Parathyroid adenoma (tissue), 2 donors: ENCODE data around the gene GRID1.

ENCODE experiments used
- H2AFZ ChIP-seq: fragments of 300-600 bp; sonication (generic); one replicate; pipeline ENCODE4 v1.7.0; 2017; ENCODE audit warnings: antibody characterized with exemption, mild to moderate bottlenecking
- H3K27ac ChIP-seq: fragments of 300-600 bp; sonication (generic); one replicate; pipeline ENCODE4 v1.7.0; 2017
- H3K27me3 ChIP-seq: fragments of 300-600 bp; sonication (generic); one replicate; pipeline ENCODE4 v1.7.0; 2017; ENCODE audit warnings: low read length; ENCODE audit not compliant: control insufficient read depth, insufficient read depth
- H3K36me3 ChIP-seq: fragments of 300-600 bp; sonication (generic); one replicate; pipeline ENCODE4 v1.7.0; 2017; ENCODE audit warnings: low read length; ENCODE audit not compliant: control insufficient read depth, insufficient read depth
- H3K4me1 ChIP-seq: fragments of 300-600 bp; sonication (generic); one replicate; pipeline ENCODE4 v1.7.0; 2017; ENCODE audit warnings: control low read depth
- H3K4me2 ChIP-seq: fragments of 300-600 bp; sonication (generic); one replicate; pipeline ENCODE4 v1.7.0; 2017; ENCODE audit warnings: low read length
- H3K4me3 ChIP-seq: fragments of 300-600 bp; sonication (generic); one replicate; pipeline ENCODE4 v1.7.0; 2017; ENCODE audit warnings: low read depth, low read length
- H3K79me2 ChIP-seq: fragments of 300-600 bp; sonication (generic); one replicate; pipeline ENCODE4 v1.7.0; 2017; ENCODE audit warnings: control low read depth
- H3K9ac ChIP-seq: fragments of 300-600 bp; sonication (generic); one replicate; pipeline ENCODE4 v1.7.0; 2017; ENCODE audit warnings: mild to moderate bottlenecking
- H3K9me3 ChIP-seq: fragments of 300-600 bp; sonication (generic); one replicate; pipeline ENCODE4 v1.7.0; 2017; ENCODE audit warnings: low read length; ENCODE audit not compliant: control insufficient read depth
- CTCF ChIP-seq: fragments of 300-600 bp; sonication (generic); IDR thresholded peaks from one replicate; pipeline ENCODE4 v1.7.0; 2017; ENCODE audit warnings: antibody characterized with exemption, mild to moderate bottlenecking
- donor health status: primary hyperparathyroidism.

GRID1 gene

DNA sequence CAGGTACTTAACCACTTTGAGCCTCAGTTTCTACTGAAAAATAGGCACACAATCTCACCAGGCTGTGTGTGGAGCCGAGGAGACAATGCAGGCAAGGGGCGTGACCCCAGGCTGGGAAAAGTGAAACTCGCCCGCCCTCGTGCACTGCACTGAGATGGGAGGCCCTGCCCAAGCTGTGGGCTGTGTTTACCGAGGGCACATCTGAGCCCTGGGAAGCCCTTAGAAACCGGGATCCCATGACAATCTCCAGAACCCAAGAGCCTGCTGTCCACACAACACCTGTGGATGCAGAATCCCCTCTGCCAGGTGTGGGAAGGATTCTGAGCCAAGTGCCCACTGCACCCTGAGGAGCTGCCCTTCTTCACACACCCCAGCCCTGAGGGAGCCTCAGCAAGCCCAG is 198.3 kb downstream of the GRID1 start:
- Histone ChIP-seq H3K27ac (no peak overlapping the region), H3K9ac (no peak overlapping the region), H3K4me2 (no peak overlapping the region), H3K79me2 (no peaks in the 10 kb centered on the region), H3K4me3 (no peak overlapping the region), H3K27me3 (no peaks in the 10 kb centered on the region), H2AFZ (no peak overlapping the region), H3K4me1 (no peaks in the 10 kb centered on the region), H3K9me3 (no peaks in the 10 kb centered on the region), H3K36me3 (no peaks in the 10 kb centered on the region)
- no peak for TF ChIP-seq CTCF

DNA sequence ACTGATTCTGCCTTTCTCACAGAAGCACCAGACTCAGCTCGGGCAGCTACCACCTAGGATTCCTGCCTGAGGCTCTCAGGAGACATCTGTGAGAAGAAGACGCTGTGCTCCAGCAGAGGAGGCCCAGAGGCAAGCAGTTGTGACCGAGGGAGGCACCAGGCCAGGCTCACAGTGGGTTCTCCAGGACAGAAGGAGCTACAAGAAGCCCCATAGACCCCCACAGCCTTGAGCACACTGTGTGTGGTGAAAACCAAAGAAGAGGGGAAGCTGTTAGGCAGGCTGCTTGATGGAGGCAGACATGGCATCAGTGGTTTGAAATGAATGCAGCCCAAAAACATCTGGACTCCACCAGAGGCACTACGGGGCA is 198.8 kb downstream of the GRID1 start:
- H3K4me2 ChIP-seq: no peak overlapping the region
- H3K9me3 ChIP-seq: no peaks in the 10 kb centered on the region
- no peak overlapping the region for H3K9ac ChIP-seq
- H3K27me3 ChIP-seq: no peaks in the 10 kb centered on the region
- no peak overlapping the region for H3K4me3 ChIP-seq
- H3K36me3 ChIP-seq: no peaks in the 10 kb centered on the region
- no peaks in the 10 kb centered on the region for H3K79me2 ChIP-seq
- H3K27ac ChIP-seq: no peak overlapping the region
- no peaks in the 10 kb centered on the region for H3K4me1 ChIP-seq
- no peak overlapping the region for H2AFZ ChIP-seq
- TF ChIP-seq CTCF: no peak

- no peaks in the 10 kb centered on the region for H3K4me1 ChIP-seq
- no peaks in the 10 kb centered on the region for H3K79me2 ChIP-seq
- no peak overlapping the region for H2AFZ ChIP-seq
- no peak overlapping the region for H3K4me2 ChIP-seq
- TF ChIP-seq CTCF: no peak
- H3K27ac ChIP-seq: no peak overlapping the region
- H3K36me3 ChIP-seq: no peaks in the 10 kb centered on the region
- H3K9ac ChIP-seq: no peak overlapping the region
- no peaks in the 10 kb centered on the region for H3K27me3 ChIP-seq
- H3K4me3 ChIP-seq: no peak overlapping the region
- no peaks in the 10 kb centered on the region for H3K9me3 ChIP-seq
Observed at GRCh38 chr10:86167121-86167761, 199.4 kb downstream of the GRID1 start.

GRCh38 chr10:86165666-86166065 is 200.9 kb downstream of the GRID1 start:
- Histone ChIP-seq H3K4me1 (no peaks in the 10 kb centered on the region), H3K4me3 (no peak overlapping the region), H3K4me2 (no peak overlapping the region), H2AFZ (no peak overlapping the region), H3K9me3 (no peaks in the 10 kb centered on the region), H3K9ac (no peak overlapping the region), H3K36me3 (no peaks in the 10 kb centered on the region), H3K27me3 (no peaks in the 10 kb centered on the region), H3K79me2 (no peaks in the 10 kb centered on the region), H3K27ac (no peak overlapping the region)
- TF ChIP-seq CTCF: no peak

DNA sequence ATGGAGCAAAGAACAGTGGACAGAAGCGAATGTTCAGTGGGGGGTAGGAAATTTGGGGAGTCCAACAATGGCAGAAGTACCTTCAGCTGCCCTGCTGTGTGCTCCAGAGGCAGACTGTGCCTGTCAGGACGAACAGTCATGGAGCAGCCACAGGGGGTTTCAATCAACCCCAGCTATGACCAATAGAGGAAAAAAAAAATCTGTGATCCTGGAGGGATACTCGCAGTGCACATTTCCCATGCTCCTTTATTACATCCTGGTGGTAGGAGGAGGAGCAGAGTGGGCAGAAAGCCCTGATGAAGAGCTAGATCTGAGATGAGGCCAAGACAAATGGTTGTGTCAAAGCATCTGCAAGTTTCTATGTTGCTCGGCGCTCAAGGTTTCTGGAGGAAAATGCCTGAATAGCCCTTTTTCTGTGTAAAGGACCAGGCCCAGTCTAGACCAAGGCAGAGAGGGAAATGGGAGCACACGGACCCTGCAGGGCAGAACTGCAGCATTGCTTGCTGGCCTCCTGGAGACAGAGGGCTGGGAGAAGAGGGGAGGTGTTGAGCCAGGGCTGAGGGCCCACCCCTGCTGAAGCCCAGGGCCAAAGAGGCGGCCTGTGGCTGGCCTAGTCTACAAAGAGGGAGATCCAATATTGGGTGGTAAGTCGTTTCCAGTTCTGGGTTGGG is 201.5 kb downstream of the GRID1 start:
- H3K9ac ChIP-seq: no peak overlapping the region
- H3K27ac ChIP-seq: no peak overlapping the region
- no peak for TF ChIP-seq CTCF
- no peaks in the 10 kb centered on the region for H3K79me2 ChIP-seq
- no peak overlapping the region for H2AFZ ChIP-seq
- no peak overlapping the region for H3K4me3 ChIP-seq
- no peaks in the 10 kb centered on the region for H3K27me3 ChIP-seq
- H3K4me2 ChIP-seq: no peak overlapping the region
- no peaks in the 10 kb centered on the region for H3K9me3 ChIP-seq
- no peaks in the 10 kb centered on the region for H3K36me3 ChIP-seq
- H3K4me1 ChIP-seq: no peaks in the 10 kb centered on the region
